Panc1 (cell line): ENCODE results near the gene RHBDL1.
A peak's percentile ranks its signal among the peaks of the same experiment; 100 is the strongest.

ENCODE experiments used
- POLR2AphosphoS5 ChIP-seq: IDR thresholded peaks from 2 replicates; pipeline ENCODE4 v1.6.1; 2012; ENCODE audit warnings: mild to moderate bottlenecking, low read depth, low read length, moderate library complexity
- TCF7L2 ChIP-seq: IDR thresholded peaks from 2 replicates; pipeline ENCODE4 v1.6.1; 2011; ENCODE audit warnings: mild to moderate bottlenecking, low read depth, low read length, inconsistent platforms
- TF ChIP-seq, protein P1 (sequence below): fragments of 450-650 bp; IDR thresholded peaks from 2 replicates; pipeline ENCODE4 v1.5.1; 2017; ENCODE audit warnings: mild to moderate bottlenecking
- TF ChIP-seq, protein P2 (sequence below), 2 experiments: IDR thresholded peaks; 2 replicates each; pipeline ENCODE4 v1.6.1; 2011 to 2012; ENCODE audit warnings: low read depth in 2 of 2, control low read depth in 1 of 2, low read length in 1 of 2, mild to moderate bottlenecking in 1 of 2, moderate library complexity in 1 of 2; ENCODE audit not compliant: insufficient read depth in 1 of 2

DNA sequence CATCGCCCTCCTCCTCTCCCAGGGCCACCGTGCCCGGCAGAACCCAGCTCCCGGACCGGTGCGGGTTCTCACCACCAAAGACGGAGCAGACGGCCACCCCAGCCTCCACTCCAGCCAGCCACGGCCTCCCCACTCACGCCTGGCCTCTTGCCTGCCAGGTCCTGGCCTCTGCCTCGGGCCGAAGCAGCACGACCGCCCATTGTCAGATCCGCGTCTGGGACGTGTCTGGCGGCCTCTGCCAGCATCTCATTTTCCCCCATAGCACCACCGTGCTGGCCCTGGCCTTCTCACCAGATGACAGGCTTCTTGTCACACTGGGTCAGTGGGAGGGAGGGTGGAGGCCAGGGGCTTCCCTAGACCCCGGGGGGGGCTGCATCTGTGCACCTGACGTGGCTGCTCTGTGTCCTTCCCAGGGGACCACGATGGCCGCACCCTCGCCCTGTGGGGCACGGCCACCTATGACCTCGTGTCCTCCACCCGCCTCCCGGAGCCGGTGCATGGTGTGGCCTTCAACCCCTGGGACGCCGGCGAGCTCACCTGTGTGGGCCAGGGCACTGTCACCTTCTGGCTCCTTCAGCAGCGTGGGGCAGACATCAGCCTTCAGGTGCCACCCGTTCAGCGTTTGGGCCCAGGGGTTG, 14.2 kb upstream of the RHBDL1 start:
- TF ChIP-seq, protein P1, sequence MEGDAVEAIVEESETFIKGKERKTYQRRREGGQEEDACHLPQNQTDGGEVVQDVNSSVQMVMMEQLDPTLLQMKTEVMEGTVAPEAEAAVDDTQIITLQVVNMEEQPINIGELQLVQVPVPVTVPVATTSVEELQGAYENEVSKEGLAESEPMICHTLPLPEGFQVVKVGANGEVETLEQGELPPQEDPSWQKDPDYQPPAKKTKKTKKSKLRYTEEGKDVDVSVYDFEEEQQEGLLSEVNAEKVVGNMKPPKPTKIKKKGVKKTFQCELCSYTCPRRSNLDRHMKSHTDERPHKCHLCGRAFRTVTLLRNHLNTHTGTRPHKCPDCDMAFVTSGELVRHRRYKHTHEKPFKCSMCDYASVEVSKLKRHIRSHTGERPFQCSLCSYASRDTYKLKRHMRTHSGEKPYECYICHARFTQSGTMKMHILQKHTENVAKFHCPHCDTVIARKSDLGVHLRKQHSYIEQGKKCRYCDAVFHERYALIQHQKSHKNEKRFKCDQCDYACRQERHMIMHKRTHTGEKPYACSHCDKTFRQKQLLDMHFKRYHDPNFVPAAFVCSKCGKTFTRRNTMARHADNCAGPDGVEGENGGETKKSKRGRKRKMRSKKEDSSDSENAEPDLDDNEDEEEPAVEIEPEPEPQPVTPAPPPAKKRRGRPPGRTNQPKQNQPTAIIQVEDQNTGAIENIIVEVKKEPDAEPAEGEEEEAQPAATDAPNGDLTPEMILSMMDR, result peak; percentile 31; the same call in 1 of the 2 replicates
- TF ChIP-seq, protein P2, sequence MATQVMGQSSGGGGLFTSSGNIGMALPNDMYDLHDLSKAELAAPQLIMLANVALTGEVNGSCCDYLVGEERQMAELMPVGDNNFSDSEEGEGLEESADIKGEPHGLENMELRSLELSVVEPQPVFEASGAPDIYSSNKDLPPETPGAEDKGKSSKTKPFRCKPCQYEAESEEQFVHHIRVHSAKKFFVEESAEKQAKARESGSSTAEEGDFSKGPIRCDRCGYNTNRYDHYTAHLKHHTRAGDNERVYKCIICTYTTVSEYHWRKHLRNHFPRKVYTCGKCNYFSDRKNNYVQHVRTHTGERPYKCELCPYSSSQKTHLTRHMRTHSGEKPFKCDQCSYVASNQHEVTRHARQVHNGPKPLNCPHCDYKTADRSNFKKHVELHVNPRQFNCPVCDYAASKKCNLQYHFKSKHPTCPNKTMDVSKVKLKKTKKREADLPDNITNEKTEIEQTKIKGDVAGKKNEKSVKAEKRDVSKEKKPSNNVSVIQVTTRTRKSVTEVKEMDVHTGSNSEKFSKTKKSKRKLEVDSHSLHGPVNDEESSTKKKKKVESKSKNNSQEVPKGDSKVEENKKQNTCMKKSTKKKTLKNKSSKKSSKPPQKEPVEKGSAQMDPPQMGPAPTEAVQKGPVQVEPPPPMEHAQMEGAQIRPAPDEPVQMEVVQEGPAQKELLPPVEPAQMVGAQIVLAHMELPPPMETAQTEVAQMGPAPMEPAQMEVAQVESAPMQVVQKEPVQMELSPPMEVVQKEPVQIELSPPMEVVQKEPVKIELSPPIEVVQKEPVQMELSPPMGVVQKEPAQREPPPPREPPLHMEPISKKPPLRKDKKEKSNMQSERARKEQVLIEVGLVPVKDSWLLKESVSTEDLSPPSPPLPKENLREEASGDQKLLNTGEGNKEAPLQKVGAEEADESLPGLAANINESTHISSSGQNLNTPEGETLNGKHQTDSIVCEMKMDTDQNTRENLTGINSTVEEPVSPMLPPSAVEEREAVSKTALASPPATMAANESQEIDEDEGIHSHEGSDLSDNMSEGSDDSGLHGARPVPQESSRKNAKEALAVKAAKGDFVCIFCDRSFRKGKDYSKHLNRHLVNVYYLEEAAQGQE (IDR thresholded peaks at IDR 0.05; ENCODE audit: insufficient read depth in 1 of 2, low read depth in 2 of 2, low read length in 1 of 2), result no peak
- no peak for TF ChIP-seq TCF7L2
- no peak for TF ChIP-seq POLR2AphosphoS5
